ENCODE data around the gene TDRKH. TPM values are rescaled to one million over a fixed set of nuclear protein-coding genes. Genes with fewer than 3 reads are reported as not detected.

Gene TDRKH
- total and polyA plus RNA-seq, 11 donors = 2.7 to 9.8 (median 4.8) TPM

- no peak for ATAC-seq
- TF ChIP-seq CTCF (IDR thresholded peaks at IDR 0.05) = no peak
- no peak for TF ChIP-seq POLR2A (IDR thresholded peaks at IDR 0.05)
- Histone ChIP-seq H3K27me3 (no peaks in the 10 kb centered on the region), H3K4me3 (no peak overlapping the region), H3K36me3 (peaks cover 0 to 11% (median 0%) of the 10 kb centered on the region in 9 donors), H3K4me1 (peaks cover 0 to 2% (median 0%) of the 10 kb centered on the region in 12 donors), H3K9me3 (no peaks in the 10 kb centered on the region), H3K27ac (no peak overlapping the region)
- intact Hi-C loops (cut with DNase I) = no loop called here
- DNase-seq = peak in 1 of 5 donors; percentile 21
- 84 to 95% (median 90%) methylated on average over 7 to 8 of the region's 8 CpGs for WGBS, 4 donors
Observed at GRCh38 chr1:151814971-151815545, 24.8 kb upstream of the TDRKH start.

- TF ChIP-seq CTCF (IDR thresholded peaks at IDR 0.05) (no peak), POLR2A (IDR thresholded peaks at IDR 0.05) (no peak)
- intact Hi-C loops (cut with DNase I) = no loop called here
- H3K36me3 ChIP-seq = peaks cover 0 to 11% (median 0%) of the 10 kb centered on the region in 9 donors
- H3K4me1 ChIP-seq = no peaks in the 10 kb centered on the region
- whole genome bisulfite sequencing, 4 donors = 76 to 78% (median 77%) methylated on average over 12 to 15 of the region's 15 CpGs
- no peaks in the 10 kb centered on the region for H3K9me3 ChIP-seq
- no peaks in the 10 kb centered on the region for H3K27me3 ChIP-seq
- peak in 1 of 5 donors; percentile 17 for DNase-seq
- no peak overlapping the region for H3K27ac ChIP-seq
- ATAC-seq = no peak
- no peak overlapping the region for H3K4me3 ChIP-seq
Observed at GRCh38 chr1:151814426-151814825, 24.1 kb upstream of the TDRKH start.

- DNase-seq (peak in 1 of 5 donors; percentile 7), ATAC-seq (no peak)
- no peaks in the 10 kb centered on the region for H3K9me3 ChIP-seq
- TF ChIP-seq CTCF (IDR thresholded peaks at IDR 0.05) (no peak), POLR2A (IDR thresholded peaks at IDR 0.05) (no peak)
- no peak overlapping the region for H3K27ac ChIP-seq
- intact Hi-C loops (cut with DNase I) = no loop called here
- no peaks in the 10 kb centered on the region for H3K27me3 ChIP-seq
- H3K4me3 ChIP-seq = no peak overlapping the region
- H3K4me1 ChIP-seq = no peaks in the 10 kb centered on the region
- H3K36me3 ChIP-seq = peaks cover 0 to 11% (median 0%) of the 10 kb centered on the region in 9 donors
- WGBS, 4 donors = 75 to 82% (median 79%) methylated on average over 12 of the region's 12 CpGs
Observed at GRCh38 chr1:151813271-151813977, 23.1 kb upstream of the TDRKH start.

- WGBS, 4 donors = 72 to 87% (median 85%) methylated on average over 9 of the region's 9 CpGs
- Histone ChIP-seq H3K36me3 (peaks cover 0 to 8% (median 0%) of the 10 kb centered on the region in 9 donors), H3K4me1 (no peaks in the 10 kb centered on the region), H3K9me3 (no peaks in the 10 kb centered on the region), H3K27ac (no peak overlapping the region), H3K27me3 (no peaks in the 10 kb centered on the region), H3K4me3 (no peak overlapping the region)
- intact Hi-C loops (cut with DNase I) = no loop called here
- TF ChIP-seq CTCF (IDR thresholded peaks at IDR 0.05) = no peak
- DNase-seq (no peak), ATAC-seq (no peak)
Observed at GRCh38 chr1:151811181-151811580, 20.9 kb upstream of the TDRKH start.
